AG09319 (cell line): ENCODE measurements around the gene MARCHF7.
A peak's percentile ranks its signal among the peaks of the same experiment; 100 is the strongest.
"Not testable (repeated sequence)": the region's sequence is repeated elsewhere in the genome, so short reads cannot be mapped to it uniquely, and the experiment has no call there.

Experiments used
- DNase-seq: peaks from one replicate; pipeline ENCODE4 v3.0.0-alpha.2; 2010; ENCODE audit warnings: low read depth; ENCODE audit errors: extremely low read depth
- CTCF ChIP-seq: IDR thresholded peaks from 2 replicates; pipeline ENCODE4 v1.5.1; 2011; ENCODE audit warnings: low read depth, mild to moderate bottlenecking, inconsistent platforms, low read length, moderate library complexity

The MARCHF7 gene

GRCh38 chr2:159712929-159713420 is 669 bp downstream of the MARCHF7 start:
- DNase-seq, result no peak
- no peak for TF ChIP-seq CTCF

DNA sequence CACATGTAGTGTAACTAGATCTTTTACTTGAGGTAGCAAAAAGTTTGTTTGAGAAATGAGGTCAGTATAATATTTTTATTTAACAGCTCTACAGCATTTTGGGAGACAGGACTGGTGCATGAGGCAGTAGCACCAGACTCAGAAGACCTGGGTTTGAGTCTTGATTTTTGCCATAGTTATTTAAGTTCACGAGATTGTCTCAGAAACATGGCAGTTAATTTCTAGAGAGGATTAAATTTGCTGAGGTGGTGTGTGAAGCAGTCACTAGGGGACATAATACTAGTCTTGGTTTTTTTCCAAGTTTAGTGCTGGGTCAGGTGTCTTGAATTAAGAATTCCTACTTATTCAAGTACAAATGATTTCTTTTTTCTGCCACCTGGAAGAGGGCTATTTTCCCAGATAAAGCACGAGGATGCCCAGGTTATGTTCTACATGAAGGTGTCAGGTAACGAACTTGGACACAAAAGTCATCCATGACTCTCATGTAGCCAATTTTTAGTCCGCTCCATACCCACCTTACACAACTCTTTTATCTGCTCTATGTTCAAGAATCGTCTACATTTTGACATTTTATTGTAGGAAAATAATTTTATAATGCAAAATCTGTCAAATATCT is 1.4 kb downstream of the MARCHF7 start:
- peak; percentile 10; the same call in 1 of the 2 replicates for TF ChIP-seq CTCF
- DNase-seq, result no peak

DNA sequence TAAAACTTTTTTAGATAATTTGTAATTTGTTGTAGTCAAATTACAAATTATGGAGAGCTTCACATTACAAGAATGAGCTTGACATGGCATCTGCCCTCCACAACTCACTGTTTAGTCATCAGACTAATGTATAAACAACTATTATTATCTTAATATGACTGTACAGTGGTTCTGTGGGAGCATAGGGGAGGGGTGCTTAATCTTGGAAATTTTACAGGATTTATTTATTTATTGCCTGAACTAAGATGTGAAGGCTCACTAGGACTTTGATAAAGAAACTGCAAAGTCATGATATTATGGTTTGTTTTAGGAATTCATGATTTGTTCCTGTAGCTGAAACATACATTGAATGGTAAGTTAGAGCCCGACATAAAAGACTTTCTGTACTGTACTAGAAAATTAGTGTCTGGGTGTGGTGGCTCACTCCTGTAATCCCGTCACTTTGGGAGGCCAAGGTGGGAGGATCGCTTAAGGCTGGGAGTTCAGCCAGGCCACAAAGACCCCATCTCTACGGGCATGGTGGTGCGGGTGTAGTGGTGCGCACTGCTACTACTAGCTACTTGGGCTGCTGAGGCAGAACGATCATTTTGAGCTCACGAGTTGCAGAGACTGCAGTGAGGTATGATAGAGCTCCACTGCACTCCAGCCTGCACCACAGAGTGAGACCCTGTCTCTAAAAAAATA is 2.1 kb downstream of the MARCHF7 start:
- no peak for TF ChIP-seq CTCF
- DNase-seq, result no peak

GRCh38 chr2:159715451-159715850 is 3.1 kb downstream of the MARCHF7 start:
- DNase-seq, result no peak
- no peak for TF ChIP-seq CTCF

DNA sequence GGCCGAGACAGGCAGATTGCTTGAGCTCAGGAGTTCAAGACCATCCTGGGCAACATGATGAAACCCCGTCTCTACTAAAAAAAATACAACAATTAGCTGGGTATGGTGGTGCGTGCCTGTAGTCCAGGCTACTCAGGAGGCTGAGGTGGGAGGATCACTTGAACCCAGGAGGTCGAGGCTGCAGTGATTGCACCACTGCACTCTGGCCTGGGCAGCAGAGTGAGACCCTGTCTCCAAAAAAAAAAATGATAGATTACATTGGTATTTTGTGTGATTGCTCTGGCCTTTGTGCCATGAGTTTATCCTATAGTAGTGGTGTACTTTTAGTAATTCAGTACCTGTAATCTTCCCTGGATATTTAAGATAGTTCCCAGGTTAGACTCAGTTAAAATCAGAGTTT is 4.1 kb downstream of the MARCHF7 start:
- DNase-seq, result not testable (repeated sequence)

- no peak for DNase-seq
- TF ChIP-seq CTCF, result no peak
These were observed 4.6 kb downstream of the MARCHF7 start for GRCh38 chr2:159716857-159717256.

- no peak for TF ChIP-seq CTCF
These were observed 8.4 kb downstream of the MARCHF7 start for GRCh38 chr2:159720676-159721075.

DNA sequence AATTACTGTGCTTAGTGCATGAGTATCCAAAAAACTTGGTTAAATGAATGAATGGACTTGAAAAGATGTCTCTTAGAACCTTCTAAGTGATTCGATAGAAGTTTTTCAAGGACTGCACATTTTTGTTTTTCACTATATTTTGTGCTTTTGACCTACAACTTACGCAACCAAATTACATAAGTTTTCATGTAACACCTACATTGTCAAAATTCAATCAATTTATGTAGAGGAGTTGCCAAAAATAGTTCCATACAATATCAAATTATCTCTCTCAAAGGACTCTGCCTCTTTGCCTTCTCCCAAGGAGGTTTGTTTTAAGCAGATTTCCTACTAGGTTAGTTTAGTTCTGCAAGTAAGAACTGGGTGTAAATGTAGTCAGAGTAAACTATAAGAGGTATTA is 10.3 kb downstream of the MARCHF7 start:
- DNase-seq, result no peak
- TF ChIP-seq CTCF, result no peak

More at GRCh38 chr2:159720676-159721075, 8.4 kb downstream of the MARCHF7 start:
- no peak for DNase-seq

DNA sequence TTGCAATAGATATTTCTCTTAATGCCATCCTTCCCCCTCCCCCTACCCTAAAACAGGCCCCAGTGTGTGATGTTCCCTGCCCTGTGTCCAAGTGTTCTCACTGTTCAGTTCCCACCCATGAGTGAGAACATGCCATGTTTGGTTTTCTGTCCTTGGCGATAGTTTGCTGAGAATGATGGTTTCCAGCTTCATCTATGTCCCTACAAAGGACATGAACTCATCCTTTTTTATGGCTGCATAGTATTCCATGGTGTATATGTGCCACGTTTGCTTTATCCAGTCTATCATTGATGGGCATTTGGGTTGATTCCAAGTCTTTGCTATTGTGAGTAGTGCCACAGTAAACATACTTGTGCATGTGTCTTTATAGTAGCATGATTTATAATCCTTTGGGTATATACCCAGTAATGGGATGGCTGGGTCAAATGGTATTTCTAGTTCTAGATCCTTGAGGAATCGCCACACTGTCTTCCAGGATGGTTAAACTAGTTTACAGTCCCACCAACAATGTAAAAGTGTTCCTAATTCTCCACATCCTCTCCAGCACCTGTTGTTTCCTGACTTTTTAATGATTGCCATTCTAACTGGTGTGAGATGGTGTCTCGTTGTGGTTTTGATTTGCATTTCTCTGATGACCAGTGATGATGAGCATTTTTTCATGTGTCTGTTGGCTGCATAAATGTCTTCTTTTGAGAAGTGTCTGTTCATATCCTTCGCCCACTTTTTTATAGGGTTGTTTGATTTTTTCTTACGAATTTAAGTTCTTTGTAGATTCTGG is 12.7 kb downstream of the MARCHF7 start:
- DNase-seq, result not testable (repeated sequence)
